H9 (cell line): ENCODE measurements around the gene TCOF1. TPM values are rescaled to one million over a fixed set of nuclear protein-coding genes. Genes with fewer than 3 reads are reported as not detected.

Source experiments
- DNase-seq: peaks from one replicate; pipeline ENCODE4 v3.0.0-alpha.2; 2017
- H2AFZ ChIP-seq: one replicate; pipeline ENCODE4 v1.6.1; 2013; ENCODE audit warnings: mild to moderate bottlenecking, low read length, control low read depth, moderate library complexity
- H2AK5ac ChIP-seq: 2 replicates; pipeline ENCODE4 v1.6.1; 2013; ENCODE audit warnings: low read length, control low read depth, mixed read lengths; ENCODE audit not compliant: insufficient read length
- H2BK120ac ChIP-seq: one replicate; pipeline ENCODE4 v1.6.1; 2013; ENCODE audit warnings: low read depth, mild to moderate bottlenecking, low read length, control low read depth, inconsistent platforms; ENCODE audit not compliant: poor library complexity, severe bottlenecking
- H2BK12ac ChIP-seq: 2 replicates; pipeline ENCODE4 v1.6.1; 2013; ENCODE audit warnings: low read length, control low read depth, mixed read lengths, low read depth; ENCODE audit not compliant: insufficient read length
- H2BK15ac ChIP-seq: 2 replicates; pipeline ENCODE4 v1.6.1; 2013; ENCODE audit warnings: low read depth, low read length, control low read depth
- H2BK20ac ChIP-seq: one replicate; pipeline ENCODE4 v1.6.1; 2013; ENCODE audit warnings: low read depth, mild to moderate bottlenecking, low read length, control low read depth, inconsistent platforms; ENCODE audit not compliant: poor library complexity, severe bottlenecking
- H2BK5ac ChIP-seq: 2 replicates; pipeline ENCODE4 v1.6.1; 2013; ENCODE audit warnings: low read length, control low read depth, mixed read lengths; ENCODE audit not compliant: insufficient read length
- H3K14ac ChIP-seq: 2 replicates; pipeline ENCODE4 v1.6.1; 2013; ENCODE audit warnings: low read length, control low read depth; ENCODE audit not compliant: insufficient read depth
- H3K18ac ChIP-seq: 2 replicates; pipeline ENCODE4 v1.6.1; 2013; ENCODE audit warnings: low read depth, mild to moderate bottlenecking, mixed read lengths, low read length, control low read depth; ENCODE audit not compliant: insufficient read length
- H3K23ac ChIP-seq: 2 replicates; pipeline ENCODE4 v1.6.1; 2013; ENCODE audit warnings: low read length, control low read depth, mixed read lengths, low read depth; ENCODE audit not compliant: insufficient read length
- H3K23me2 ChIP-seq: 2 replicates; pipeline ENCODE4 v1.6.1; 2013; ENCODE audit warnings: low read depth, mild to moderate bottlenecking, mixed read lengths, low read length, control low read depth; ENCODE audit not compliant: insufficient read length, poor library complexity, severe bottlenecking
- H3K27ac ChIP-seq: 2 replicates; pipeline ENCODE4 v1.5.1; 2013; ENCODE audit warnings: low read length, control low read depth, mixed read lengths, low read depth; ENCODE audit not compliant: insufficient read length
- H3K27me3 ChIP-seq: 2 replicates; pipeline ENCODE4 v1.6.1; 2013; ENCODE audit warnings: low read length, control low read depth, inconsistent platforms; ENCODE audit not compliant: insufficient read depth
- H3K4ac ChIP-seq: 2 replicates; pipeline ENCODE4 v1.6.1; 2013; ENCODE audit warnings: low read depth, mild to moderate bottlenecking, control low read depth, inconsistent platforms, low read length, moderate library complexity
- H3K4me1 ChIP-seq: 2 replicates; pipeline ENCODE4 v1.6.1; 2013; ENCODE audit warnings: low read length, control low read depth, inconsistent platforms; ENCODE audit not compliant: insufficient read depth
- H3K4me2 ChIP-seq: 2 replicates; pipeline ENCODE4 v1.6.1; 2013; ENCODE audit warnings: low read length, control low read depth, mixed read lengths; ENCODE audit not compliant: insufficient read length, insufficient read depth
- H3K56ac ChIP-seq: 2 replicates; pipeline ENCODE4 v1.6.1; 2013; ENCODE audit warnings: low read depth, mild to moderate bottlenecking, mixed read lengths, low read length, control low read depth; ENCODE audit not compliant: insufficient read length
- H3K79me1 ChIP-seq: 2 replicates; pipeline ENCODE4 v1.6.1; 2013; ENCODE audit warnings: low read depth, mild to moderate bottlenecking, moderate library complexity, low read length, control low read depth, inconsistent platforms; ENCODE audit not compliant: insufficient read depth, poor library complexity, severe bottlenecking
- H3K79me2 ChIP-seq: 2 replicates; pipeline ENCODE4 v1.6.1; 2013; ENCODE audit warnings: low read length, control low read depth, inconsistent platforms; ENCODE audit not compliant: insufficient read depth
- H3K9ac ChIP-seq: 2 replicates; pipeline ENCODE4 v1.6.1; 2013; ENCODE audit warnings: low read length, control low read depth, mixed read lengths; ENCODE audit not compliant: insufficient read length; ENCODE audit errors: extremely low read depth
- H3K9me3 ChIP-seq: one replicate; pipeline ENCODE4 v1.6.1; 2013; ENCODE audit warnings: low read depth, low read length, inconsistent platforms; ENCODE audit not compliant: control insufficient read depth
- H3T11ph ChIP-seq: one replicate; pipeline ENCODE4 v1.6.1; 2013; ENCODE audit warnings: mild to moderate bottlenecking, low read length, control low read depth, inconsistent platforms
- H4K20me1 ChIP-seq: one replicate; pipeline ENCODE4 v1.6.1; 2013; ENCODE audit not compliant: control insufficient read depth, insufficient read length, insufficient read depth
- H4K5ac ChIP-seq: 2 replicates; pipeline ENCODE4 v1.6.1; 2013; ENCODE audit warnings: low read depth, mild to moderate bottlenecking, mixed read lengths, low read length, control low read depth; ENCODE audit not compliant: insufficient read length
- H4K8ac ChIP-seq: replicated peaks from 2 replicates; pipeline ENCODE4 v1.6.1; 2013; ENCODE audit warnings: low read length, control low read depth, mixed read lengths, low read depth; ENCODE audit not compliant: insufficient read length
- H4K91ac ChIP-seq: 2 replicates; pipeline ENCODE4 v1.6.1; 2013; ENCODE audit warnings: low read depth, mild to moderate bottlenecking, moderate library complexity, mixed read lengths, low read length, control low read depth; ENCODE audit not compliant: insufficient read length
- H3K27ac Mint-ChIP-seq, 3 experiments: 2 replicates in 2 of 3; 3 replicates in 1 of 3; pipeline ENCODE4 v1.8.0; 2020 to 2021; ENCODE audit warnings: mixed read lengths in 3 of 3, mild to moderate bottlenecking in 1 of 3, moderate library complexity in 1 of 3
- H3K27me3 Mint-ChIP-seq: 2 replicates; pipeline ENCODE4 v1.8.0; 2021; ENCODE audit warnings: low read depth, mild to moderate bottlenecking, moderate library complexity, mixed read lengths
- H3K36me3 Mint-ChIP-seq, 3 experiments: 2 replicates in 2 of 3; 3 replicates in 1 of 3; pipeline ENCODE4 v1.8.0; 2020 to 2021; ENCODE audit warnings: low read depth in 3 of 3, mixed read lengths in 3 of 3; ENCODE audit not compliant: insufficient read depth in 1 of 3
- H3K4me1 Mint-ChIP-seq, 2 experiments: 2 replicates each; pipeline ENCODE4 v1.8.0; 2020; ENCODE audit warnings: mixed read lengths in 2 of 2
- H3K4me3 Mint-ChIP-seq, 2 experiments: 2 replicates in 1 of 2; 3 replicates in 1 of 2; pipeline ENCODE4 v1.8.0; 2020 to 2021; ENCODE audit warnings: mild to moderate bottlenecking in 2 of 2, mixed read lengths in 2 of 2, moderate library complexity in 1 of 2
- H3K9me3 Mint-ChIP-seq, 2 experiments: 2 replicates in 1 of 2; 3 replicates in 1 of 2; pipeline ENCODE4 v1.8.0; 2020; ENCODE audit warnings: mild to moderate bottlenecking in 2 of 2, mixed read lengths in 2 of 2, moderate library complexity in 1 of 2
- CTCF ChIP-seq: fragments of 200-600 bp; sonication (generic); conservative IDR thresholded peaks from 3 replicates; pipeline ENCODE4 v1.8.0; 2021; ENCODE audit warnings: antibody characterized with exemption, mild to moderate bottlenecking
- WGBS: extraction: QIAGEN DNeasy Blood & Tissue Kit; methylation state at CpG from one replicate; pipeline ENCODE4 v1.1.7; 2013; ENCODE audit warnings: missing lambda C conversion rate, low lambda C conversion rate, mixed read lengths; ENCODE audit not compliant: insufficient read length; ENCODE audit errors: extremely low coverage; 5-methylcytosine and 5-hydroxymethylcytosine counted together
- total RNA-seq: library from RNA; stranded (reverse); gene quantifications from 2 replicates; pipeline ENCODE4 v1.2.1, GENCODE V29; 2021

Gene TCOF1
- total RNA-seq, 1 experiment from 2014 or later = 128 TPM

- H2AK5ac ChIP-seq = no peak overlapping the region
- H3K4me1 ChIP-seq = no peaks in the 10 kb centered on the region
- H3K9ac ChIP-seq = no peak overlapping the region
- H3K9me3 ChIP-seq = no peaks in the 10 kb centered on the region
- H3K4me2 ChIP-seq = no peak overlapping the region
- Mint-ChIP-seq H3K27ac (peak overlapping the region in 2 of 3 experiments; percentile 30 to 91; a peak in 4 of 7 replicates), H3K27me3 (no peaks in the 10 kb centered on the region), H3K4me1 (peaks cover 27 to 46% of the 10 kb centered on the region in 2 experiments), H3K9me3 (no peaks in the 10 kb centered on the region), H3K4me3 (peak overlapping the region in 1 of 2 experiments; percentile 6; a peak in 1 of 5 replicates), H3K36me3 (peaks cover 51 to 55% (median 55%) of the 10 kb centered on the region in 3 experiments)
- no peak for TF ChIP-seq CTCF
- no peak overlapping the region for H2BK15ac ChIP-seq
- no peaks in the 10 kb centered on the region for H3K27me3 ChIP-seq
- H4K8ac ChIP-seq = no peak overlapping the region
- DNase-seq = no peak
- H3K23ac ChIP-seq = no peak overlapping the region
- H3K27ac ChIP-seq = no peak overlapping the region
- H3T11ph ChIP-seq = no peak overlapping the region
- no peak overlapping the region for H2BK12ac ChIP-seq
- H2BK20ac ChIP-seq = no peak overlapping the region
- no peaks in the 10 kb centered on the region for H4K20me1 ChIP-seq
- no peak overlapping the region for H4K5ac ChIP-seq
- H2AFZ ChIP-seq = no peak overlapping the region
- H3K56ac ChIP-seq = no peak overlapping the region
- H3K18ac ChIP-seq = no peak overlapping the region
- H3K4ac ChIP-seq = no peak overlapping the region
- H3K14ac ChIP-seq = no peak overlapping the region
- H3K79me1 ChIP-seq = peaks cover 3% of the 10 kb centered on the region
- WGBS = no CpG with 5 or more reads among the region's 15 CpGs
- H3K79me2 ChIP-seq = peaks cover 6% of the 10 kb centered on the region; the same call in 1 of the 2 replicates
- H2BK5ac ChIP-seq = no peak overlapping the region
- peaks cover 3% of the 10 kb centered on the region for H3K23me2 ChIP-seq
- no peak overlapping the region for H2BK120ac ChIP-seq
- no peak overlapping the region for H4K91ac ChIP-seq
These were observed 86.0 kb downstream of the TCOF1 start for GRCh38 chr5:150443242-150444075.
